ENCODE data around the gene INTS11.
"Not testable (repeated sequence)": the region's sequence is repeated elsewhere in the genome, so short reads cannot be mapped to it uniquely, and the experiment has no call there.

Gene INTS11

DNA sequence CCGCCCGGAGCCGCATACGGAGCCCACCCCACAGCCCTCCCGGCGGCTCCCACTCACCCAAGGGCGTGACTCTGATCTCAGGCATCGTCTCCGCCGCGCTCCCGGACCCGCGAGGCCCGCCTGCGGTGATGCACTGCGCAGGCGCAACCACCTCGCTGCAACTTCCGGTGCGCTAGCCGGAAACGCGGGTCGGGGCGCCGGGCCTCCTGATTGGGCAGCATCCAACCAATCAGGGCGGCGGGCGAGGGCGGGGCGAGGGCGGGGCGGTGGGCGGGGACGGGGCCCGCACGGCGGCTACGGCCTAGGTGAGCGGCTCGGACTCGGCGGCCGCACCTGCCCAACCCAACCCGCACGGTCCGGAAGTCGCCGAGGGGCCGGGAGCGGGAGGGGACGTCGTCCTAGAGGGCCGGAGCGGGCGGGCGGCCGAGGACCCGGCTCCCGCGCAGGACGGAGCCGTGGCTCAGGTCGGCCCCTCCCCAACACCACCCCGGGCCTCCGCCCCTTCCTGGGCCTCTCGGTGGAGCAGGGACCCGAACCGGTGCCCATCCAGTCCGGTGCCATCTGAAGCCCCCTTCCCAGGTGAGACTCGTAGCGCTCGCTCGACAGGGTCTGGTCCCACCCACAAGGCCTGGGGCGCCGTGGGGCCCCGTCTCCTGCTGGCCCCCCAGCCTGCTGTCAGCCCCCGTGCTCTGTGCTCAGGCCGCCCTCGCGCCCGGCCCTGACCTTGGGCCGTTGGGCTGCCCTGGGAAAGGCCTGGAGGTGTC lies at the start of gene INTS11, which contains the start of gene CPTP:
Gene INTS11, minus strand, starts transcription at position 137 of the 764 bp plus-strand sequence. Its CDS starts 52 bp downstream, at position 85.
Gene CPTP, plus strand, starts transcription at position 279 of the 764 bp plus-strand sequence. CDS start 2,109 bp downstream, outside the sequence.
- DNase-seq = peak; percentile 98

DNA sequence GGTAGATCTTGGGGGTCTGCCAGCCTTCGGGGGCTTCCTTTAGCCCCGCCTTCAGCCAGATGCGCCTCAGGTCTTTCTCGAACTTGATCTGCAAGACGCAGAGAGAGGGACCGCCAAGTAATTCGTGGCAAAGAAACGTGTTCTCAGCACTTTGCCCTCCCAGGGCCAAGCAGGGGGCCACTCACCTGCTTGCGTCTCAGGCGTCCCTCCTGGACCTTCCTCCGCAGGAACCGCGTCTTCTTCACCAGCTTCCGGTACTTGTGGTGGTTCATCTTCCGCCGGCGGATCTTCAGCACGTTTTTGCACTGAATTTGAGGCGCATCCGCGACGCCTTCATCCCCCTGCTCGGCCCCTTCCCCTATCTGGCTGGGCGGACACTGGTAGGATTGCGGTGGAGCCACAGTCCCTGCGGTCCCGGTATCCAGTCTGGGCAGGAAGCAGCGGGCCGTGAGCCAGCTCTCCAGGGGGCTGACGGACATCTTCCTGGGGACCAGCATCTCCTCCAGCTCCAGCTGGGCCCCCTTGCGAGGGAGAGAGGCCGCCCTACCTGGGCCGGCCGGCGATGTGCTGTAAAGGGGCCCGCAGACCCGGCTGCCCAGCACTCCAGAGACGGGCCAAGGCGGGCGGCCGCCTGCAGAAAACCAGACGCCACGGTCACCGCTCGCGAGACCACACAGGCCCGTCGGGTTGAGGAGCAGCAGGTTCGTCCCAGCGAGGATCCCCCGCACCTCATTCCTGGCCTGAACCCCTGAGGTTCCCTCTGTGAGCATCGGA lies 49.5 kb upstream of the INTS11 start:
- DNase-seq = no peak

DNA sequence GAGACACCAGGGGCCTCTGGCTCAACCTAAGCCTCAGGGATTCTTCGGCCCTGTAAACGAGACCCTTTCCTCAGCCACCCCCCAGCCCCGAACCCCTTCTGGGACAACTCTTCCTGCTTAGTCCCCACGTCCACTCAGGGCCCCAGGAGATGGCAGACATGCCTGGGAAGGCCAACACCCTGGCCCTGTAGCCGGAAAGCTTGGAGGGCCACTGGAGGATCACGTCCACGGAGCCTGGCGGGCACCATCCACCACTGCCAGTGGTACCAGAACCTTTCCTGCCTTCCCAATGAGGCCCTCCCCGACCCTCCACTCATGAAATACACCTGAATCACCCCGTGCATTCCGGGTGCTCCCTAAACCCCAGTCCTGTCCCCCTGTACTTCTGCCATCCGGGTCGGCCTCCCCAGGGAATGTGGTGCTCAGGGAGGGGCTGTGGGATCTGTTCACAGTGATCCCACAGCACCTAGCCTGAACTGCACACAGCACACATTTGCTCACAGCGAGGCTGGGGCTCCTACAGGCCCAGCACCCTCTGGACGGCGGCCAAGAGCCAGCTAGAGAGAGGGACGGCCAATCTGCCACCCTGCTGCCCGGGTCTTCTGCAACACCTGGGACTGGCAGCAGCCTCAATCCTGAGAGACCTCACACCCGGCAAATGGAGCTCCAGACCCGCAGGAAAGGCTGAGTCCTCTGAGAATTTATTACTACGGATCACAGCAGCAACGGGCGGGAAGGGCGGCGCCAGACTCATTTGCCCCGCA lies 48.8 kb upstream of the INTS11 start:
- no peak for DNase-seq

DNA sequence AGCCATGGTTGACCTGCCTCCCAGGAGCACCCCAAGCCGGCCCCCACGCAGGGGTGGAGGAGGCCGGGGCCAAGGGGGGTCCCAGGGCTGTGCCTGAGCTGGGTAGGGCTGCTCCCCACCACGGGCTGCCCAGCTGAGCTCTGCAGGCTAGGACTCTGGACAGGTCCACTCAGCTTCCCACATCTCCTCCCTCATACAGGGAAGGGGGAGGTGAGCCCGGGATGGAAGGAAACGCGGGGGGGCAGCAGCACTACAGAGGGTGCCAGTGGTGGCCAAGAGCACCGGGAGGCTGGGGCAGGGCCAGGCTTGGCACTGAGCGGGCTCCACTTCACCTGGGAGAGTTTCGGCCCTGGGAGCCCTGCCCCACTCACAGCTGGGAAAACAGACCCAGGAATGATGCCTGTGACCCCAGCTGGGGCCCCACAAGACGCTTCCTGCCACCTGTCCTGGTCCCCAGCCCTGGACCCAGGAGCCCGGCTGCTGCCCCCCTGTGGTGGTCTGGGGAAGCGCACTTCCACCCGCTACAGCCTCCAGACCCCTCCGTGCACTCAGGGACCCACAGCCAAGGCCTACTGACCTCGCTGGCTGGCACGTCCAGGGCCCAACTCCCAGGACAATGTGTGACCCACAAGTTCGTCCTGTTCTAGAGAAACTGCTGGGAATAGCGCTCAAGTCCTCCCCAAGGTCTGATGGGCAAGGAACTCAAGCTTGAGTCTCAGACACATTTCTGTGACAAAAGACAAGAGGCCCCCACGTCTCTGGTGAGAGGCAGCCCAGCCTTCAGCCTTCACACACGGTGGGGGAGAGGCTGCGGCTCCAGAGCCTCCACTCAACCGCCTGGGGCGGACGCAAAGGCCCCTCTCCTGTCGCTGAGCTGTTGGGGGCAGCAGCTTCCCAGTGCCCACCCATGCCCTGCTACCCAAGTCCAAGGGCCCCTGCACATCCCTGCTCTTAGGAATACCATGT lies 47.6 kb upstream of the INTS11 start:
- DNase-seq = peak; percentile 94

DNA sequence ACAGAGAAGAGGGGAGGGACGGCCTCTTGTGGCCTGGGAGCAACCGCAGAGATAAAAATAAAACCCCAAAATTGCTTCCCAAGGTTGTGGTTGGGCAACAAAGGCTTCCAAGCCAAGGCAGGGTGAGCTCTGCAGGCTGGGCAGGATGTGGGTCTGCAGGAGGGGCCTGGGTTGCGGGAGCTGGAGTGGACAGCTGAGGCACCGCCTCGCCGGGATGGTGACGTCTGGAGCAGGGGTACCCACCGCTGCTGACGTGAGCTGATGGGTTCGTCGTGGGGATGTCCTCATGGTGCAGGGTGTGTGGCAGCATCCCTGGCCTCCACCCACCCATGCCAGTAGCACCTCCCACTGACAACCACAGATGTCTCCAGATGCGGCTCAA lies 46.9 kb upstream of the INTS11 start:
- no peak for DNase-seq

DNA sequence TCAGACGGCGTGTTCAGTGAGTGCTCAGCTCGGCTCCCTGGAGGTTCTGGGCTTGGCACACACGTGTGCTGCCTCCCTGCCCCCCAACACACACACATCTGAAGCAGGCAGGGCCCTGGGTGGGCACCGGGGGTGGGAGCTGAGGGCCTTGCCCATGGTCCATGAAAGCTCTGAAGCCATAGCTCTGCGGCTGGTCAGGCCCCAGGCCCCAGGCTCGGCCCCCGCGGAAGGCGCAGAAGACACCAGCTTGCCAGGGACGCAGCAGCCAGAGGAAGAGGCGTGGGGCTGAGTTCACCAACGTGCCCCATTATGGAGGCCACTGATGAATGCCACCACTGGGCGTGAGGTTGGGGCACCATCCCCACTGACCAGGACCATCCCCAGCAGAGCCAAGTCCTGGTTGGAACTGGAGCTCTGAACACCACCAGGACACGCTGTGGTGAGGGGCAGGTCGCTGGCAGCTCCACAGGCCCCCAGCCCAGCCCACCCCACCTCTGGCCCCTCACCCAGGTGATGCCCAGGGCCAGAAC lies 46.4 kb upstream of the INTS11 start:
- no peak for DNase-seq

DNA sequence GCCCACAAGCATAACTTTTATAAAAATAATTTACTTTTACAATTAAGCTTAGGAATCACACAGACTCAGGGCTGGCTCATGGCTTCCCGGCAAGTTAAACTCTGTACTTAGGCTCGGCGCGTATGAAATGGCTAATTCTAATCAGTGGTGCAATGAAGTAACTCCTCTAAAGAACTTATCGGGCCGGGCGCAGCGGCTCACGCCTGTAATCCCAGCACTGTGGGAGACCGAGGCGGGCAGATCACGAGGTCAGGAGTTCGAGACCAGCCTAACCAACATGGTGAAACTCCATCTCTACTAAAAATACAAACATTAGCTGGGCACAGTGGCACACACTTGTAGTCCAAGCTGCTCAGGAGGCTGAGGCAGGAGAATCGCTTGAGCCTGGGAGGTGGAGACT lies 45.6 kb upstream of the INTS11 start:
- not testable (repeated sequence) for DNase-seq

DNA sequence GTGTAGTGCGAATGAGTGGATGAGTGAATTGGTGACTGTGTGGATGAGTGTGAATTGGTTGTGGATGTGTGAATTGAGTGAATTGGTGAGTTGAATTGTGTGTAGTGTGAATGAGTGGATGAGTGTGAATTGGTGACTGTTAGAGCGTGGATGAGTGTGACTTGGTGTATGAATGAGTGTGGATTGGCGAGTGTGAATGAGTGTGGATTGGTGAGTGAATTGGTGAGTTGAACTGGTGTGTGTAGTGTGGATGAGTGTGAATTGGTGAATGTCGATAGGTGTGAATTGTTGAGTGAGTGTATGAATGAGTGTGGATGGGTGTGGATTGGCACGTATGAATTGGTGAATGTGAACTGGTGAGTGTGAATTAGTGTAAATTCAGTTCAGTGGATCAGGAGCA lies 42.9 kb upstream of the INTS11 start:
- DNase-seq = no peak

DNA sequence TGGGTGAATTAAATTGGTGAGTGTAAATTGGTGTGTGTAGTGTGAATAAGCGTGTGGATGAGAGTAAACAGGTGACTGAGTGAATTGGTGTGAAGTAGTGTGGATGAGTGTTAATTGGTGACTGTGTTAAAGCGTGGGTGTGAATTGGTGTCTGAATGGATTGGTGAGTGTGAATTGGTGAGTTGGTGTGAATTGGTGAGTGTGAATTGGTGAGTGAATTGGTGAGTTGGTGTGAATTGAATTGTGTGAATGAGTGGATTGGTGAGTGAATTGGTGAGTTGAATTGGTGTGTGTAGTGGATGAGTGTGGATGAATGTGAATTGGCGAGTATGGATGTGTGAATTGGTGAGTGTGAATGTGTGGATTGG lies 42.2 kb upstream of the INTS11 start:
- no peak for DNase-seq

DNA sequence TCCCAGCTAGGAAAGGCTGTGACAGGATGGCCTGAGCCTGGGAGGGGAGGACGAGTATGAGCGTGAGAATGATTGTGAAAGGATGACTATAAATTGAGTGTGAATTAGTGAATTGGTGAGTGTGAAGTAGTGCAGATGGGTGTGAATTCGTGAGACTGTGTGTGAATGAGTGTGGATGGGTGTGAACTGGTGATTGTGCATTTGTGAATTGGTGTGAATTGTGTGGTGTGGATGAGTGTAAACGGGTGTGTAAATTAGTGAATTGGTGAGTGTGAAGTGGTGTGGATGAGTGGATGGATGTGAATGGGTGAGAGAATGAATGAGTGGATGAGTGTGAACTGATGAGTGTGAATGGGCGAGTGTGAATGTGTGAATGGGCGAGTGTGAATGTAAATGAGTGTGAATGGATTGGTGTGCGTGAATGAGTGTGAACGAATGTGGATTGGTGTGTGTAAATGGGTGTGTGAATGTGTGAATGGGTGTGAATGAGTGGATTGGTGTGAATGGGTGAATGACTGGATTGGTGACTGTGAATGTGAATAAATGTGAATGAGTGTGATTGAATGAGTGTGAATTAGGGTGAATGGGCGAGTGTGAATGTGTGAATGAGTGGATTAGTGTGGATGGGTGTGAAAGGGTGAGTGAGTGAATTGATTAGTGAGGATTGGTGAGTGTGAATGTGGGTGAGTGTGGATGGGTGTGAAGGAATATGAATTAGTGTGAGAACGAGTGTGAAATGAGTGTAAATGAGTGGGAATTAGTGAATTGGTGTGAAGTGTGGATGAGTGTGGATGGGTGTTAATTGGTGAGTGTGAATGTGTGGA lies 41.6 kb upstream of the INTS11 start:
- no peak for DNase-seq

DNA sequence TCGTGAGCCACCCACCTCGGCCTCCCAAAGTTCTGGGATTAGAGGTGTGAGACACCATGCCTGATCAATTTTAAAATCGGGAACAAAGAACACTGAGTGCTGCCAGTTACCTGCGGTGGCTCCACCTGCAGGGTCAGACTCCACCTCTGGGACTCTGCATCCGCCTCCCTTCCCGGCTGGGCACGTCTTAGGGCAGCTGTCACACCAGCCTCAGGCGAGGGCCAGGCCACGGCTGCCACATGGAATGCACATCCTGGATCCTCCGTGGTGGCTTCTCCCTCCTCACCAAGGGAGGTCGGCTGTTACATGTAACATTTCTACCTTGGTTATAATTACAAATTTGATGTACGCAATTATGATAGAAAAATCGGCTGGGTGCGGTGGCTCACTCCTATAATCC lies 39.8 kb upstream of the INTS11 start:
- DNase-seq = no peak

DNA sequence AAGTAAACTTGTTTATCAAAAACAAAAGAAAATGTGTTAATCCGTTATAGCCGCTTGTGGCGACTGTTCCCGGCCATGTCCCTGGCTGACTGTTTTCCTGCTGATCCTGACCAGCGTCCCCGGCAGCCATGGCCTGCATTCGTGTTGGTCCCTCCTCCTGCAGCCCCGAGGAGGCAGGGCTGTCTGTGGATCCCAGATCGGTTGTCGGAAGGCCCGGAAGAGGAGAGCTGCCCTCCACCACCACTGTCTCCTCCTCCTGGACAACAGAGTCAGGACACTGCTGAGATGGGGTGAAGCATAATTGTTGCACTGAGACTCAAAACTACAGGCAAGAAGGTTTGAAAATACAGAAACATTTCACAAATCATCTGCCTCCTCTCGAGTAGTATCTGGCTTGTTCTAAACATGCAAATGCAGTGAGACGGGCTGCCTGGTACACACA lies 37.5 kb upstream of the INTS11 start:
- DNase-seq = no peak

DNA sequence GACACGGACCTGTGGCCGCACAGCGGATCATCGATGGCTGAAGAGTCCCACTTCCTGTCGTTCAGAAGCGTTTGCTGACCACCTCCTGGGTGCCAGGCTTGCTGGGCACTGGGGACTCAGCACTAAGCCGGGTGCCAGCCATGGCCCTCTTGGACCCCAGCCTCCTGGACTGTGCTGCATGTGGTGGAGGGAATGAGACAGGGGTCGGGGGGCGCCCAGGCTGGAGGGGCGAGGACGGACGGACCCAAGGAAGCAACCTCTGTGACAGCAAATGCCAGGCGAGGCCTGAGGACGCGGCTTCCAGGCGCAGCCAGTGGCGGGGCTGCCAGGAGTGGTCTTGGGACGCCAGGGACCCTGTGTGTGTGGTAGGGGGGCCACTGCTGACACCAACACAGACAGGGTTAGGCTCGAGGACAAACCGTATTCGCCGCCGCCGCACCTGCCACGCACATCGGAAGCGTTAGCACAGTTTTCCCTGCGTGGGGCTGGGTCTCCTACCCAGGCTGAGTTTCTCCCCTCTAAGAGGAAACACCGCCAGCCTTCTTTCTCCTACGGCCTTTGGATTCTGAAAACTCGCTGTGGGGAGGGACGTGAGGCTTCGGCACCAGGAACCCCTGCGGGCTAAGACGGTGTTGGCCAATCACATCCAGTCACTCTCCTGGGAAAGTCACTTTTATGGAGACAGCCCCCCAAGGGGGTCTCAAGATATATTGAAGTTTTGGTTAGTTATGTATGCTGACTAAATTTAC lies 36.9 kb upstream of the INTS11 start:
- no peak for DNase-seq

DNA sequence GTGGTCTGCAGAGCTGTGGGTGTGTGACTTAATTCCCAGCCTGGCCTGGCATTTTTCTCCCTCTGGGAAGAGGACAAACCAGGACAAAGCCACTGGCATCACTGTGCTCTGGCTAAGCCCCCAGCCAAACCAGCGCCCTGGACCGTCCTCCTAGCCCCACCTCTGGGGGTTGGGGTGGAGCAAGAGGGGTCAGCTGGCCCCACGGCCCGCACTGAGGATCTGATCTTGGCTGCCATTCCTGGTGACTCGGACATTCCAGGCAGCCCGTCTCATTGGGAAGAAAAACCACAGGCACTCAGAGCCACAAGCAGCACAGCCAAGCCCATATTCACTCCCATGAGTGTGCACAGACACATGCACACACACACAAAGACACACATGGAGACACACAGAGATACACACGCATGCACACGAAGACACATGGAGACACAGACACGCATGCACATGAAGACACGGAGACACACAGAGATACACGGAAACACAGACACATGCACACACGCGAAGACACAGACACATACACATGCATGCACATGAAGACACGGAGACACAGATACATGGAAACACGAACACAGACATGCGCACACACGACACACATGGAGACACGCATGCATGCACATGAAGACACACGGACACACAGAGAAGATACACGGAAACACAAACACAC lies 36.2 kb upstream of the INTS11 start:
- DNase-seq = no peak

DNA sequence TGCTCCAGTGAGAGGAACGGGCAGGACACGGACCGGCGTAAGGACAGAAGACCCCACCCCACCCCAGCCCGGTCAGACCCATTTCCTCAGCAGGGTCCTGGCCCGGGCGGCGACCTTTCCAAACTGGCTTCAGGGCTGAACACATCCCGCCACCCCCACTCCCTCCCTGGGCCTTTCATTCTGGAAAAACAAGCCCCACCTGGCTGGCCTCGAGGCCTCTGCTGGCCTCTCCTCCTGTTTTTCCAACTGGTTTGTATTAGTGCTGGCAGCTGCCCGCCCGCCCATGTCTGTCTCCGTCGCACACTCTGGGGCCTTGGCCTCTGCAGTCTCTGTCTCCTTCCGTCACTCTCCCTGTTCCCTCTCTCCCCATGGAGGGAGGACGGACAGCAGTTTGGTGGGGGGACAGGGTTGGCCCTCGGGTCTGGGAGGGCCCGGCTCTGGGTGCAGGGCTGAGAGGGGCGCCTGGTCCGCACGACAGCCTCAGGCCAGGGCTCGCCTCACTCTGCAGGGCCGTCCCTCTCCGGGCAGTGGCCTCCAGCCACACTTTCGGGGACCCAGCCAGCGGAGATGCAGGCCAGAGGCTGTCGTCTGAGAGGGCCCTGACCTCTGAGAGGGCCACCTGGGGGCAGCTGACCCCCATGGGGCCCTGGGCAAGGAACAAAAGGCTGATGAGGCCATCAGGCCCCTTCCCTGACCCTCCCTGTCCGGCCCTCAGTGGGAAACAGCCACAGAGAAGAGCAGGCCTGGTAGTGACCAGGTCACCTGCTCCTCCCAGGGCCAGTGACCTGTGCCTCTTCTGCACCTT lies 35.4 kb upstream of the INTS11 start:
- DNase-seq = no peak

DNA sequence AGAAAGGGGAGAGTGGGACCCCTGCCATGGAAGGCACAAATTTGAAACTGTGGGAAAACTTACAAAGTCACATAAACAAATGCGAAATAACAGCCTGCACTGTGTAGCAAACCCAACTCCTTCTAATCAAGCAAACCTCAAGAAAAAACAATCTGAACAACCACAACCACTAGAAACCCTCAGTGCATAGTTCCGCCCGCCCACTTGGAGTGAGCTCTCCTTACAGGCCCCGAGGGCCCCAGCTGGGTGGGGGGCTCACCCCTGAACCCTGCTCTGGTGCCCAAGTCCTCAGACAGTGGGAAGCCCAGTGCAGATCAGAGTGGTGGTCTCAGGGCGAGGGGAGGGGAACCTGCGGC lies 34.8 kb upstream of the INTS11 start:
- no peak for DNase-seq

DNA sequence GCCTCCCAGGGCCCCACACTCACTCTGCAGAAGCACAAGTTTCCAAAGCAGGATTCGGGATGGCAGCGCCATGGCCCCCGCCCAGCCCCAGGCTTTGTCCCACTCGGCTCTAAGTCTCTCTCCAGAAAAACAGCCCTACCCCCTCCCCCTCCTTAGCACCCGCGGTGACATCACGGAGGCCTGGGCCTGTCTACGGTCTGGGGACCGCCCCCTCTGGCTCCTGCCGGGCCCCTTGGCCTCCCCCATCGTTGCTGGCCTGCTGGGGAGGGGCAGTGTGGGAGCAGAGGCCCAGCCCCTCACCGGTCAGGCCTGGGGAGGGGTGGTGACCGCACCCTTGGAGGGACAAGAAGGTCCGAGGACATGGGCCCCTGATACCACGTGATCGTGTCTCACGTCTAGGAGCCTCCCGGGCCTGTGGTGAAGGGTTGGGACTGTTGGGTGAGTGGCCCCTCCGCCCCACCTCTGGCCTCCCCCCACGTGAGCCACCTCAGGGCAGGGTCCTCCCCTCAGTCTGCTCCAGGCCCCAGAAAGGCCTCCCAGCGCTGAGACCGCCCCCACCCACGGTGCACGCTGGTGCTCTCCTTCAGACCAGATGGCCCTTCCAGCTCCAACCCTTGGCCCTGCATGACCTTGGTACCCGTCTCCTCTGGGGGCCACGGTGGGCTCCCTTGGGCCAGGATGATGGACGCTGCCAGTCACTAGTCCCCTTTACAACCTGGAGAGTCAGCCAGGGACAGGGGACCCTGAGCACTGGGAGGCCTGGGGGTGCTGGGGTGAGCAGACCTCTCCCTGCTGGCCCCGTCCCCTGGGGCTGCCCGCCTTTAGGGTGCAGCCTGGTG lies 34.2 kb upstream of the INTS11 start, which contains the start of gene MXRA8:
Gene MXRA8, minus strand, starts transcription at position 123 of the 839 bp plus-strand sequence. Its CDS starts 51 bp downstream, at position 72.
- no peak for DNase-seq

Data from activated CD8-positive, alpha-beta memory T cell treated with anti-CD3 and anti-CD28 coated beads for 24 hours (primary cell).